Posterior vena cava (tissue), 2 donors: ENCODE results near the gene TRPM8. TPM values are rescaled to one million over a fixed set of nuclear protein-coding genes. Genes with fewer than 3 reads are reported as not detected.
"Not testable (repeated sequence)": the region's sequence is repeated elsewhere in the genome, so short reads cannot be mapped to it uniquely, and the experiment has no call there.

ENCODE experiments used
- DNase-seq: peaks from one replicate; pipeline ENCODE4 v3.0.0-alpha.2; 2020; ENCODE audit warnings: low spot score
- intact Hi-C, 2 donors: fragments of 100-400 bp; cut with DNase I; formaldehyde crosslinking; loops; one replicate each; pipeline versions ENCODE4 v1.14.1 to v1.14.2; 2022 to 2023
- long read RNA-seq, 2 donors: library from polyadenylated mRNA; unstranded; transcript quantifications; one replicate each; pipeline ENCODE4 v2.0.0, GENCODE V29; 2020 to 2021
- total RNA-seq, 2 donors: library from RNA; stranded (reverse); fragmentation: NEBNext Ultra II Directional; extraction: Animal tissue kit (Norgen Biotek cat#: 25700); gene quantifications; one replicate each; pipeline ENCODE4 v1.2.1, GENCODE V29; 2021
- donor health status: DM: yes; HTN: yes; CAD: no.
- donor health status: DM: yes; HTN: yes; CAD: no.

The TRPM8 gene
- total RNA-seq, result not detected
- long read RNA-seq, donor 1, result 0 reads
- long read RNA-seq, donor 2, result 0 reads

- DNase-seq, result no peak
- intact Hi-C loops, result no loop called here
Measured at GRCh38 chr2:233917116-233917515, at the start of gene TRPM8. TRPM8 (plus strand) TSS chr2:233917373; CDS start chr2:233926538, 9,165 bp downstream.

GRCh38 chr2:233867993-233868532 is 49.1 kb upstream of the TRPM8 start, which contains the start of gene MSL3B:
MSL3B (minus strand) TSS chr2:233868386.
- intact Hi-C loops, result no loop called here
- DNase-seq, result peak; percentile 85

GRCh38 chr2:233871432-233871831 is 45.7 kb upstream of the TRPM8 start:
- no peak for DNase-seq
- intact Hi-C loops, result no loop called here

- intact Hi-C loops, DNase-seq: not testable (repeated sequence)
Measured at GRCh38 chr2:233872125-233872524, 45.0 kb upstream of the TRPM8 start.

- intact Hi-C loops, result no loop called here
- no peak for DNase-seq
Measured at GRCh38 chr2:233882353-233882752, 34.8 kb upstream of the TRPM8 start.

GRCh38 chr2:233892793-233893192 is 24.4 kb upstream of the TRPM8 start:
- DNase-seq, result no peak
- intact Hi-C loops, result no loop called here

- DNase-seq, intact Hi-C loops: not testable (repeated sequence)
Measured at GRCh38 chr2:233896253-233896652, 20.9 kb upstream of the TRPM8 start.

- DNase-seq, result no peak
- intact Hi-C loops, result no loop called here
Measured at GRCh38 chr2:233901367-233901766, 15.8 kb upstream of the TRPM8 start.

- intact Hi-C loops, result no loop called here
- no peak for DNase-seq
Measured at GRCh38 chr2:233901884-233902283, 15.3 kb upstream of the TRPM8 start.

- intact Hi-C loops, result no loop called here
- no peak for DNase-seq
Measured at GRCh38 chr2:233905945-233906344, 11.2 kb upstream of the TRPM8 start.

GRCh38 chr2:233907627-233908026 is 9.5 kb upstream of the TRPM8 start:
- no peak for DNase-seq
- intact Hi-C loops, result no loop called here

GRCh38 chr2:233912691-233913423 is 4.3 kb upstream of the TRPM8 start:
- DNase-seq, result no peak
- intact Hi-C loops, result no loop called here

- DNase-seq, result no peak
- intact Hi-C loops, result no loop called here
Measured at GRCh38 chr2:233915128-233915527, 2.0 kb upstream of the TRPM8 start.

GRCh38 chr2:233919319-233919718 is 2.1 kb downstream of the TRPM8 start:
- DNase-seq, result no peak

GRCh38 chr2:233919938-233920337 is 2.8 kb downstream of the TRPM8 start:
- intact Hi-C loops, result no loop called here
- DNase-seq, result no peak

More at GRCh38 chr2:233919319-233919718, 2.1 kb downstream of the TRPM8 start:
- intact Hi-C loops, result no loop called here

GRCh38 chr2:233922471-233922870 is 5.3 kb downstream of the TRPM8 start:
- no peak for DNase-seq
- intact Hi-C loops, result no loop called here

- DNase-seq, result no peak
- intact Hi-C loops, result no loop called here
Measured at GRCh38 chr2:233925402-233925801, 8.2 kb downstream of the TRPM8 start.

GRCh38 chr2:233926806-233927205 is 9.6 kb downstream of the TRPM8 start:
- intact Hi-C loops, result no loop called here
- DNase-seq, result no peak

GRCh38 chr2:233928594-233929351 is 11.6 kb downstream of the TRPM8 start:
- intact Hi-C loops, result no loop called here
- no peak for DNase-seq

- no peak for DNase-seq
- intact Hi-C loops, result no loop called here
Measured at GRCh38 chr2:233929352-233930022, 12.3 kb downstream of the TRPM8 start.
